GM19452 (cell line): Measurements from ENCODE around the gene DHX32.

Experiments used
- ATAC-seq: cut with Tn5 transposase; IDR thresholded peaks from one replicate; pipeline ENCODE4 v1.9.1; 2021; ENCODE audit not compliant: unreplicated experiment

The DHX32 gene

GRCh38 chr10:125850766-125851731 is 30.0 kb downstream of the DHX32 start:
- ATAC-seq = no peak

DNA sequence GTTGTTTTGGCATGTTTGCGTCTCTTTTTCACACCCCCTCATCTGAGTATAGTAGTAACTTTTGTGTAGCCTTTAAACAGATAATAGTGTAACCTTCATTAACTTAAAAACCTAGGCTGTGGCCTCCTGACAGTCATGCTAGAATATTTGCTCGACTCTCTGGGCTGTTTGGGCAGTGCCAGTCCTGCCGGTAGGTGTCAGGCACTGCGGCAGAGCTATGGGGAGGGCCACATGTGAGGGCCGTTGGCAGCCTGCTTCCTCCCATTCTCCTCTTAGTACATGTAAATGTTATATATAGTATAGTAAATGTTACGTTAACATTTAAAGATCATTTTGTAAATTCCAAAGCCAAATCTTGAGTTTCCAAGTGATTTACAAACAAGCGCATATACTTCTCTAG is 31.6 kb downstream of the DHX32 start:
- ATAC-seq = no peak

- ATAC-seq = no peak
Measured at GRCh38 chr10:125848857-125849256, 32.2 kb downstream of the DHX32 start.

- ATAC-seq = no peak
Measured at GRCh38 chr10:125848371-125848770, 32.7 kb downstream of the DHX32 start.

DNA sequence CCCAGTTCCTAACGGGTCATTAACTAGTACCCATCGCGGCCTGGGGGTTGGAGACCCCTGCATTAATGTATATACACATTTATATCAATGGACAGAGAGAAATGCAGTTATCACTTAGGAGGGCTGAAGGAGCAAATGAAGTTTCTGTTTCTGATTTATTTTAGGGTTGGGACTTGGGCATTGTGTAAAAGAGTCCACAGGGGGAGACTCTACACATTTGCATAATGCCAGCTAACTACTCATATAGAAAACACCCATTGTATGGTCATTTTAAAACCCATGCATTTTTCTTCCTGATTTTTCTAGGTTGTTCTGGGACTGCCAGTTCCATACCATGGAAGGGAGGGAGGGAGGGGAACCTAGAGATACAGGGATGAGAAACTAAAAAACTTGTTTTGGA is 34.2 kb downstream of the DHX32 start:
- ATAC-seq = peak; percentile 60

DNA sequence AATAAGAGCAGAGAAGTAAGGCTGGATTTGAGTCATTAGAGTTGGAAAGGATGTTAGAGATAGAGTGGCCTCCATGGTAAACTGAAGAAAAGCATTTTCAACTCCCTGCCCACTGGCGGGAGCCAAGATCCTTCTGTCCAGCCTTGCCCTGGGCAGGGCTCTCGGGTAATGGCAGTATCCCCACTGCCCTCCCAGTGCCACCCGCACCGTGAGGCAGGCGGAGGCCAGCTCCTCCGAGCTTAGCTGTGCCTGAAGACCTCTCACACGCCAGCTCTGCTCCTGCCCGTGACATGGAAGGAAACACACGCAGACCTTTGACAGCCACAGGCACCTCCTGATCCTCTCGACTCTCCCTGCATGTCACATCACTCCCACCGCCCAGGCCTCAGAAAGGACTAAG is 35.5 kb downstream of the DHX32 start:
- ATAC-seq = no peak

DNA sequence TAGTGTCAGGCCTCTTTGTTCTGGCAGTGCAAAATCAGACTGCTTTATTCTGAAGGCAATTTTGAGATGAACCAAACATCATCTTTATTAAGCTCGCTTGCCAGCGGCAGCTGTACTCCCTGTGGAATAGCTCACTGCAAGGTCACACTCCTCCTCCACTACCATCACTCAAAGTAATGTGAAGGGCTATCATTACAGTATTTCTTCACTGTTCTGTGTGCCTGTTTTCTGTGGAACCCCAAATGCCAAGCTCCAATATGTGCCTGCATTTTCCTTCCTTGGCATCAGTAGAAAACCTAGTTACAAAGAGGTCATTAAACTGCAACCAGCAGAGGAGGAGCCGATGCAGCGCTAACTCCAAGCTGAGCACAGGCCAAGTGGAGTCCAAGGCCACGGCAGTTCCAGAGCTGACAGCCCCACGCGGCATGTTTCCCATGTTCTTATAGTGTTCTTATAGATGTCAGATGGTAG is 36.3 kb downstream of the DHX32 start:
- no peak for ATAC-seq

GRCh38 chr10:125843603-125844329 is 37.3 kb downstream of the DHX32 start:
- ATAC-seq = no peak

- no peak for ATAC-seq
Measured at GRCh38 chr10:125840955-125841354, 40.1 kb downstream of the DHX32 start.

- no peak for ATAC-seq
Measured at GRCh38 chr10:125840406-125840805, 40.7 kb downstream of the DHX32 start.

- ATAC-seq = no peak
Measured at GRCh38 chr10:125838802-125839575, 42.1 kb downstream of the DHX32 start.

DNA sequence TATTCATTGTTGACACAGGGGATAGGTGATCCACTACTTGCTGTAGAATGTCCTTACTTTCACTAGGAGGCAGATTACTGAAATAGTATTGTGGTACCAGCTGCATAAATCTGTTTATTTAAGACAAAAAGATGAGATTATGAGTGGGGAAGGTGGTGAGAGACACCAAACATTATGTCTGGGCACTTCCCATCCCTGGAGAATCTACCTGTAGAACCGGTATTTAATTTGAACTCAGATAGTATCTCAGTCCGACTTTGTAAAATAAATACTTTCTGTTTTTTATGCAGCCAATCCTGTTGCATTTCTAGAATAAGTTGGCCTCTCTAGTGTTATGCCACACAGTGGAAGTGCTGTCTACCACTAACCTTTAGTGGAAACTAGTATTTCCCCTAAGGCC is 44.3 kb downstream of the DHX32 start:
- ATAC-seq = no peak

- no peak for ATAC-seq
Measured at GRCh38 chr10:125828311-125828710, 52.8 kb downstream of the DHX32 start.

- ATAC-seq = no peak
Measured at GRCh38 chr10:125827133-125827532, 54.0 kb downstream of the DHX32 start.

- ATAC-seq = no peak
Measured at GRCh38 chr10:125824736-125825135, 56.4 kb downstream of the DHX32 start.

DNA sequence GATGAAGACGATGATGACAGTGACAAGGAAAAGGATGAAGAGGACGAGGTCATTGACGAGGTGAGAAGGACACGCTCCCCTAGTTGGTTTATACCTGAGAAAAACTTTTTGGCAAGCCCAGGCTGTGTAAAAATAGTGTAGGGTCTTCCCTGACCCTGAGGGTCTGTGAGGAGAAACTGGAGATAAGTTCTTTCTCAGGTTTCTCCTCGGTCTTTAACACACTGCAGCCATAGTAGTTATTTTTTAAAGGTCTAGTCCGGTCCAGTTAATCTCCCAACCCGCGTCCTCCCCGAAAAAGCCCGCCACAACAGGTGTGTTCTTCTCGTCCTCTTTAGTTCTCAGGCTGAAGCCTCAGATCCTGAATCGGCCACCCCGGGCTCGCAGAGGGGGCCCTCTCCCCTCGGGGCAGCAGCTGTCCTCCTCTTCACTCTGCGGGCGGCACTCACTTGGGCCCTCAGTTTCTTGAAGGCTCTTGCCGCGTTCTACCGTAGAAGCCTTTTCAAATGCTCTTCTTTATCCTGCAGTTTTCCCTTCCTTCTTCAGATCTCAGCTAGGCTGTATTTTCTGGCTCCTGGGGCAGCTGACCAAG is 57.3 kb downstream of the DHX32 start:
- ATAC-seq = peak; percentile 1

DNA sequence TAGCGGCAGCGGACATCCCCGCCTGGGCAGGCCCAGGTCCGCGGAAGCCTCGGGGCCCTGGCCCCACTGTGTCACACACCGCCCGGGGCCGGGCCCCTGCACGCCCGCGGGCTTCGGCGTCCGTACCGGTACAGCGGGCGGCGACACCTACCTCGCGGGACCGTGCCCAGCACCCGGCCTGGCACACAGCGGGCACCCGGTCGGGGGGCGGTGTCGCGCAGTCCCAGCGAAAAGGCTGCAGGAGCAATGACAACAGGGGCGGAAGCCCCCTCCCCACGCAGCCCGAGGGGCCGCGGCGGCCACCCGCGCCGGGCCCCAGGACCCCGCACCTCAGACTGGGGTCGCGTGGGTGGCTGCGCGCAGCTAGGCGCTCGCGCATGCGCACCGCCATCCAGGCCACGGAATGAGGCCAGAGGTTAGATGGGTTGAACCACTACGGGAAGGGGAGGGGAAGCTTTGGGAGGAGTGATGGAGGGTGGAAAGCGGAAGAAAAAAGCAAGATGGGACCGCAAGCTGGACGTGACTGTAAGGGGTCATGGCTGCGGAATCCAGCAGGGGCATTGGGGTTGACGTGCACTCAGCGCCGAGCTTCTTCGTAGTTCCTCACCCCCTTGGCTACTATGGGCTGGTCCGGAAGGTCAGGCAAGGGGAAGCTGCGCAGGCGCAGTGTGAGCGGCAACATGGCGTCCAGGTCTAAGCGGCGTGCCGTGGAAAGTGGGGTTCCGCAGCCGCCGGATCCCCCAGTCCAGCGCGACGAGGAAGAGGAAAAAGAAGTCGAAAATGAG is 58.0 kb downstream of the DHX32 start, which contains the start of the genes BCCIP and UROS:
TSS of gene BCCIP (plus strand) at position 669 of the 785 bp plus-strand sequence. CDS start at position 681, 12 bp downstream.
TSS of gene UROS (minus strand) at position 381 of the 785 bp plus-strand sequence. CDS start 6,759 bp downstream, outside the sequence.
- ATAC-seq = peak; percentile 73

DNA sequence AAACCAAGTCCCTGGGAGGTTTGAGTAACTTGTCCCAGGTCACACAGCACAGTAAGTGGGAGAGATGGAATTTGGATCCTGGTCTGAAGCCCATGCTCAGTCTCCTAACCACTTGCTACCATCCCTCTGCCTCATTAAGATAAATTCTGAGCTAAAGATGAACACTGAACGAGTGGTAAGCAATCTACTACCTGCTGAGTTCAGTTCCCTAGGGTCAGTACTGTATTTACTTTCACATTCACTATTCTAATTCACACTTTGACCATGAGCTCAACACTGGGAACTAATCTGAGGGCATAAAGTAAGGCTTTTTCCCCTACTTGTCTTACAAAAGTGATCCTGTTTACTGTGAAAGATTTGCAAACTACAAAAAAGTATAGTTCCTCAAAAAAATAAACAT is 60.4 kb downstream of the DHX32 start:
- ATAC-seq = peak; percentile 52

DNA sequence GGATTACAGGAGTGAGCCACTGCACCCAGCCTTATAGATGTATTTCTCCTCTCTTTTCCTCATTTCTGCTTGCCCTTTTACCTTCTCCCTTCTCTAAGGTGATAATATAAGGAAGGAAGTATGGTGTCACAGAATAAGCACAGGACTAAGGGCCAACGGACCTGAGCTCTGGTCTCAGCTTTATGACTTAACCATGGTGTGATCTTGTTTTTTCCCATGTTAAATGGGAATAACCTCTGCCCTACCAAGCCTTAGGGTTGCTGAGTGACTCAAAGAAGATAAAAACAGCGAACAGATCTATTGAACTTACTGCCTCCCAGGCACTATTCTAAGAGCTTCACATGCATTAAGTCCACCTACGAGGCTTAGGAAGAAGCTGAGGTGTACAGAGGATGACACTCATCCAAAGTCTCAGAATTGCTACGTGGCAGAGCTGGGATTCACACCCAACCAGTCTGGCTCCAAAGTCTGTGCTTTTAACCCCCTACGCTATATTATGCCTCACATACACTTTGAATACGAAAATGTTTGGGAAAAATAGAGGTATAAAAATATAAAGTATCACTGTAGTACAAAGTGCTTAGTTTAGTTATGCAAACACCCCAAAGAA is 63.6 kb downstream of the DHX32 start:
- no peak for ATAC-seq
